Measurements from ENCODE around the gene NDUFA12.
A peak's percentile ranks its signal among the peaks of the same experiment; 100 is the strongest.

The NDUFA12 gene

GRCh38 chr12:94979941-94980340 is 23.6 kb downstream of the NDUFA12 start:
- no peak for DNase-seq

- DNase-seq, result no peak
Observed at GRCh38 chr12:94977766-94978468, 25.6 kb downstream of the NDUFA12 start.

DNA sequence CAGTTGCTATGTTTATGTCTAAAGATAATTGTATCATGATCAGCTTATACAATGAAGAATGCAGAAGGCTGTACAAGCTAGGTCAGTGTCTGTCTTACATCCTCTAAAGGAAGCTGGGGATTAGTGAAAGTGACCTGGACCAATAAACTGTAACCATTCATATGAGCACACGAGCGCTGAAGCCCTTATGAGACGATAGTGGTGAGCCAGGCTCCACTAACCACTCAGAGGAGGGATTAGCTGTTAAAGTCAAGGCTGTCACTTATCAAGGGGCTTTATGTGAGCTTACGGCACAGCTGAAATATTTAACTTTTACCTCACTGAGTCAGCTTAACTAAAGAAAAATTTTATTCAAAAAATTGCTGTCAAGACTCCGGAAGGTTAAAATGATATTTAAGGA is 30.3 kb downstream of the NDUFA12 start:
- DNase-seq, result no peak

- no peak for DNase-seq
Observed at GRCh38 chr12:94972795-94973194, 30.7 kb downstream of the NDUFA12 start.

GRCh38 chr12:94971923-94972322 is 31.6 kb downstream of the NDUFA12 start:
- DNase-seq, result no peak

- no peak for DNase-seq
Observed at GRCh38 chr12:94970560-94970959, 32.9 kb downstream of the NDUFA12 start.

DNA sequence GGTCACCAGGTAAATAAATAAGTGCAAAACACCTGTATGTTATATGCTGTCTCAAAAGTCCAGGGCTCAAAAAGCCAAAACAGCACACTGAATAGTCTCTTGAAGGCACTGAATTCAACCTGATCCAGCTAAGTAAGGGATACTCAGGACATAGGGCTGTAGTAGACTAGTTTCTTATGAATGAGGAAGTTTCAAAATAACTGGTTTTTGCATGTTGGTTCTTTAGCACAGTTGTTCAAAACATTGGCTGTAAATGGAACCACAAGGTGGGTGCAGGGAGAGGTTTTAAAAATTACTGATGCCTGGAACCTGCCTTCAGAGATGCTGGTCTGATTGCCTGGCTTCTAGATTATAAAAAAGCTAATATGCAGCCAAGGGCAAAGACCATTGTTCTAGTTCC is 34.1 kb downstream of the NDUFA12 start:
- no peak for DNase-seq

DNA sequence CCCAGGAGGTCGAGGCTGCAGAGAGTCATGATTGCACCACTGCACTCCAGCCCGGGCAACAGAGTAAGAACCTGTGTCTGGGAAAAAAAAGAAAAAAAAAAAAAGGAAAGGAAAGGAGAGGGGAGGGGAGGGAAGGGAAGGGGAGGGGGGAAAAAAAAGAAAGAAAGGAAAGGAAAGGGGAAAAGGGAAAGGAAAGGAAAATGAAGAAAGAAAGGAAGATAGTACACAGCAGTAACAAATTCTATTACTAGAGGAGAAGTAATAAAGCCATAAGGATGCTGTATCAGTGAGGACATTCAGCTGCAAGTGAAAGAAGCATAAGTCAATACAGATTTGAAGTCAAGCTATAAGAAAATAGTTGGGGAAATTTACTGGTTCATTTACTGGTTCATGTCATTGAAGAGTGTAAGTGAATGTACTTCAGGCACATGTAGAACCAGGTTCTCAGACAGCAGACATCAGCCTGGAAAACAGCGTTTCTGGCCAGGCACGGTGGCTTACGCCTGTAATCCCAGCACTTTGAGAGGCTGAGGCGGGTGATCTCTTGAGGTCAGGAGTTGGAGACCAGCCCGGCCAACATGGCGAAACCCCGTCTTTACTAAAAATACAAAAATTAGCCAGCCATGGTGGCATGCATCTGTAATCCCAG is 37.4 kb downstream of the NDUFA12 start:
- DNase-seq, result no peak

GRCh38 chr12:94963649-94964048 is 39.8 kb downstream of the NDUFA12 start:
- DNase-seq, result no peak

DNA sequence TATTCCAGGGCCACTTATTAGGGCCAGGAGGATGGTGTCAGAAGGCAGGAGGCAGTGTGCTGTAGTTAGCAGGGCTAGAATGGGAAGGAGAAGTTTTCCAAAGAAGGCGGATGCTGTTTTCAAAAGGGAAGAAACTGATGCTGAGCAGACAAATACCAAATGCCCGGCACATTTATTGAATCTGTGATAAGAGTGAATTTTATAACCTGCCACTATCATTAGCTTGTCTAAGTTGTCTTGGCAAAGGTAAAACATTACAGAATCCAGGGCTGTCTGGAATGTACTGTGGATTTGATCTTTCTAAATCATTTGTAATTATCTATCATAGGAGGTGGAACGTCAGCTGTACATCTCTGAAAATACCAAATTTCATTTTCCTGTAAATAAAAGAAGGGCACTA is 40.8 kb downstream of the NDUFA12 start:
- no peak for DNase-seq

GRCh38 chr12:94961911-94962310 is 41.6 kb downstream of the NDUFA12 start:
- no peak for DNase-seq

DNA sequence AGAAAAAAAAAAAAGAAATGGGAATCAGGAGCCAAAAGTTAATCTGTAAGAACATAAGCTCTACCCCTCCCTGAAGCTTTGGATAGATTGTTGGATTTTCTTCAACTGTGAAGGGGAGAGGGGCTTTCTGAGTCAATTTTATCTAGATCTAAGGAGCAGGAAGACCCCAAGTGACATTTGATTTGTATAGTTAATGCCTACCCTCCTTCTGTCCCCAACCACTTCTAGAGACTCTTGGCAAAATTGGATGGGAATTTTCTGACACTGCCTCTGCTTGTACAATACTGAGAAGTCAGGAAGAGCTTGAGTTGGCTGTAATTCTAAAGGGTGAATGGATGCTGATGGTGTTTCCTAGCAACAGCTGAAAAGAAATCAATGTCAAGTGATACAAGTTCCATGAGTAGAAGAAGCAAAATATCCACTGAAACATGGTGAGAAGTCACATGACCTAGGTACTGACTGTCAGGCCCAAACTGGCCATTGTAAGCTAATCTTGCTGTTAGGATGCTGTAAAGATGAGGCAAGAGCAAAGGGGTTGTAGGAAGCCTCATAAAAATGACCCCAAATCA is 42.2 kb downstream of the NDUFA12 start:
- DNase-seq, result no peak

GRCh38 chr12:94957006-94957405 is 46.5 kb downstream of the NDUFA12 start:
- no peak for DNase-seq

DNA sequence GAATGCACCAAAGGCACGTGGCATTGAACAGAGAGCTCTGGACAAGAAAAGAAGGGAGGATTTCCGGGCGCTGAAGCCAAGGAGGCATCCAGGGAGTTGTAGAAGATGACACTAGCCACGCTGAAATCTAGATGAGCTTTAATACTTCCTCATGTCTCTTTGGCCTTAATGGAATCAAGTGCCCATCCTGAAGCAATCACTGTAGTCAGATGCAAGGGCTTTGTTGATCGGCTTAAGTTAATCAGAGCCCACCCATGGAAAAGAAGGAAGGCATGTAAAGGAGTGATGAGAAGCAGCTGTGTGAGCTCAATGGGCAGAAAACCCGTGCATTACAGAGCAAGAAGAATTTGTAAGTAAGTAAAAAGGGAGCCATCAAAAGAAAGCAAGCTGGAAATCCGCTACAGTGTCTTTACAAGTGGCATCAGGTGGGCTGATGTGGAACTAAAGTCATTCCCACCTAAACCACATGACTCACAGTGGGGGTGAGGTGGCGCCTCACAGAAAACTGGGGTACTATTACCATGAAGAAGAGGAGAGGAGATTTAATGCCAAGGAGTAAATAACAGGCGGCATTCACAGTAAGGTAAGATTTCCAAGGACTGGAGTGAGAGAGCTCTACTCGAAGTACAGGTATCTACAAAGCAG is 48.4 kb downstream of the NDUFA12 start:
- DNase-seq, result no peak

GRCh38 chr12:94954029-94954685 is 49.3 kb downstream of the NDUFA12 start:
- DNase-seq, result no peak

- no peak for DNase-seq
Observed at GRCh38 chr12:94952325-94952724, 51.2 kb downstream of the NDUFA12 start.

DNA sequence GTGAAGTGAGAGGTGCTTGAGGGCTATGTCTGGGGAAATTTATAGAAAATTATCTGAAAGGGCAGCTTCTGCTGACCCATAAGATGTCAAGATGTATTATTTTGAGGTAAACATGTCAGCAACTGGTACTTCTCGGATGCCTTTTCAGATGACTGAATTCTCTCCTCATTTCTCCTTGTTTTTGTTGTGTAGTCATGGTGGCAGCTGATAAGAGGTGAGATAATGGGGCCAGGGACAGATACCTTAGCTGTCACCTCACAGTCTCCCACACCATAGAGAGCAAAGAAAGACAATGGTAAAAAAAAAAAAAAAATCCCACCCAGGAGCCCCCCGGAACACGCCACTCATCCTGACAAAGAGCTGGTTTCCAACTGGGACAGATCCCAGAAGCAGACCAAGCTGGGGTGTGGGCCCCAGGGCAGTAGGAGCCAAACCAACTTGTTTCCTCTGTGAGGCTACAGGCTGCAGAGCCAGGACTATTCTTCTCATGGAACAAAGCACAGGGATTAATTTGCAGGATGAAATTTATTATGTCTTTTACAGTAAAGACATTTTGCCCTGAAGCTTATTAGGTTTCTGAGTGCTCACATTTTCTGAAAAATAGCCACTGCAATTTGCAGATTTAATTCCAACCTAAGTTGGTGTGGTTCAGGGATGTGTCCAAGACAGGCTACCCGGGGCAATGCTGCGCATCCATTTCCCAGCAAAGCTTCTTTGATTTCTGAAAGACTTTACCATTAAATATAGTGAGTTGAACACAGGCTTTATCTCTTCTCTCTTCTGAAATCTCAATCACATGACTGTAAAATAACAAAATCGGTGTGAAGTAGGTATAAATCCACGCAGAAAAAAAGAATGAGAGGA is 52.2 kb downstream of the NDUFA12 start:
- no peak for DNase-seq

- DNase-seq, result no peak
Observed at GRCh38 chr12:94948232-94948810, 55.2 kb downstream of the NDUFA12 start.

DNA sequence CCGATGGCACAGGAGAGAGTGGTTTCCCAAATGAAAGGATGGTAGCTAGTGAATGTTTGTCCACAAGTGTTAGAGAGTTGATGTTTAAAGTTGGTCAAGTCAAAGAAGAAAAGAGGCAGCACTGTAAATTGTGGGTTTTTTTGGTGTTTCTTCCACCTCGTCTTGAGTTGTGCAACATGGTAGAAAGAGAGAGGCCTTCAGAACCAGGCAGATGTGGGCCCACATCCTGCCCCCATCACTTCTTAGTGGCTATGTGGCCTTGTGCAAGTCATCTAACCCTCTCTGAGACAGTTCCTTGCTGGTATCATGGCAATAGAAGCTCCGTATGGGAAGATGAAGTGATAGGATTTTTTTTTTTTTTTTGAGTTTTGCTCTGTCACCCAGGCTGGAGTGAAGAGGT is 60.8 kb downstream of the NDUFA12 start:
- no peak for DNase-seq

- DNase-seq, result peak; percentile 9 to 17
Observed at GRCh38 chr12:94941440-94941862, 62.0 kb downstream of the NDUFA12 start.

DNA sequence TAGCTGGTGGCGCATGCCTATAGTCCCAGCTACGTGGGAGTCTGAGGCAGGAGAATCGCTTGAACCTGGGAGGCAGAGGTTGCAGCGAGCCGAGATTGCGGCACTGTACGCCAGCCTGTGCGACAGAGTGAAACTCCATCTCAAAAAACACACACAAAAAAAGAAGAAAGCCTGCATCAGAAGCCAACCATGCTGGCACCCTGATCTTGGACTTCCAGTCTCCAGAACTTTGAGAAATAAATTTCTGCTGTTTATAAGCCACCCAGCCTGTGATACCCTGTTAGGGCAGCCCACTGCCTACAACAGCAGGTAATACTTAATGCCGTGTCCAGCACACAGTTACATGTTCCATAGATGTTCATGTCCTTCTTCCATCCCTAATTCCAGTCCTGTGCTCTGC is 62.7 kb downstream of the NDUFA12 start:
- no peak for DNase-seq

DNA sequence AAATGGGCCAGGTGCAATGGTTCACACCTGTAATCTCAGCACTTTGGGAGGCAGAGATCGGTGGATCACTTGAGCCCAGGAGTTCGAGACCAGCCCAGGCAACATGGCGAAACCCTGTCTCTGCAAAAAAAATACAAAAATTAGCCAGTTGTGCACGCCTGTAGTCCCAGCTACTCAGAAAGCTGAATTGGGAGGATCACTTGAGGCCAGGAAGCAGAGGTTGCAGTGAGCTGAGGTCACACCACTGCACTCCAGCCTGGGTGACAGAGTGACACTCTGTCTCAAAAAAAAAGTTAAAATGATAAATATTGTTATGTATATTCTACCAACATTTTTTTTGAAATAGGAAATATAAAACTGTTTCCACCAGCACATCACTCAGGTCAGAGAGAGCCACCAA is 64.9 kb downstream of the NDUFA12 start:
- DNase-seq, result no peak

Measured in NCI-H187 (cell line).